Panc1 (cell line): Measurements from ENCODE around the gene RCN2.

Experiments
- POLR2AphosphoS5 ChIP-seq: IDR thresholded peaks from 2 replicates; pipeline ENCODE4 v1.6.1; 2012; ENCODE audit warnings: mild to moderate bottlenecking, low read depth, low read length, moderate library complexity
- SIN3A ChIP-seq: IDR thresholded peaks from 2 replicates; pipeline ENCODE4 v1.6.1; 2012; ENCODE audit warnings: low read depth, mild to moderate bottlenecking, low read length, moderate library complexity, borderline replicate concordance; ENCODE audit not compliant: insufficient read depth
- TCF7L2 ChIP-seq: IDR thresholded peaks from 2 replicates; pipeline ENCODE4 v1.6.1; 2011; ENCODE audit warnings: mild to moderate bottlenecking, low read depth, low read length, inconsistent platforms
- TF ChIP-seq, protein P1 (sequence below), 2 experiments: IDR thresholded peaks; 2 replicates each; pipeline ENCODE4 v1.6.1; 2011 to 2012; ENCODE audit warnings: low read depth in 2 of 2, control low read depth in 1 of 2, low read length in 1 of 2, mild to moderate bottlenecking in 1 of 2, moderate library complexity in 1 of 2; ENCODE audit not compliant: insufficient read depth in 1 of 2
- TF ChIP-seq, protein P2 (sequence below): fragments of 450-650 bp; IDR thresholded peaks from 2 replicates; pipeline ENCODE4 v1.5.1; 2017; ENCODE audit warnings: mild to moderate bottlenecking

DNA sequence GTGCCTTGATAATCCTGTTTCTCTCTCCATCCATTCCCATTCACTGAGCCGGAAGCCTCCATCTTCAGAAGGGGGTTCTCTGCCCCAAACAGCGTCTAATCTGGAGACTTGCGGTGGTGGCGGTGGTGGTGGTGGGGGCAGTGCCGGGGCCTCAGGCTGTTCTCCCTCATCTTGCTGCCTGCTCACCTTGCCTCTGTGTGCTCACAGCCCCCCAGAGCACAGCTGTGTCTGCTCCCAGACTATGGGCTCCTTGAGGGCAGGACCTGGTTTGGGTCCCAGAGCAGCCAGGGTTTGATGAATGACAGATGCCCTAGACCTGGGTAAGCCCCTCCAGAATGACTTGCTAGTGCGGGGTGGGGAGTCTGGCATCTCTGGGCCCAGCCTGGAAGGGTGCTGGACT is 62.9 kb downstream of the RCN2 start:
- TF ChIP-seq POLR2AphosphoS5: no peak
- TF ChIP-seq SIN3A: no peak
- TF ChIP-seq, protein P1, sequence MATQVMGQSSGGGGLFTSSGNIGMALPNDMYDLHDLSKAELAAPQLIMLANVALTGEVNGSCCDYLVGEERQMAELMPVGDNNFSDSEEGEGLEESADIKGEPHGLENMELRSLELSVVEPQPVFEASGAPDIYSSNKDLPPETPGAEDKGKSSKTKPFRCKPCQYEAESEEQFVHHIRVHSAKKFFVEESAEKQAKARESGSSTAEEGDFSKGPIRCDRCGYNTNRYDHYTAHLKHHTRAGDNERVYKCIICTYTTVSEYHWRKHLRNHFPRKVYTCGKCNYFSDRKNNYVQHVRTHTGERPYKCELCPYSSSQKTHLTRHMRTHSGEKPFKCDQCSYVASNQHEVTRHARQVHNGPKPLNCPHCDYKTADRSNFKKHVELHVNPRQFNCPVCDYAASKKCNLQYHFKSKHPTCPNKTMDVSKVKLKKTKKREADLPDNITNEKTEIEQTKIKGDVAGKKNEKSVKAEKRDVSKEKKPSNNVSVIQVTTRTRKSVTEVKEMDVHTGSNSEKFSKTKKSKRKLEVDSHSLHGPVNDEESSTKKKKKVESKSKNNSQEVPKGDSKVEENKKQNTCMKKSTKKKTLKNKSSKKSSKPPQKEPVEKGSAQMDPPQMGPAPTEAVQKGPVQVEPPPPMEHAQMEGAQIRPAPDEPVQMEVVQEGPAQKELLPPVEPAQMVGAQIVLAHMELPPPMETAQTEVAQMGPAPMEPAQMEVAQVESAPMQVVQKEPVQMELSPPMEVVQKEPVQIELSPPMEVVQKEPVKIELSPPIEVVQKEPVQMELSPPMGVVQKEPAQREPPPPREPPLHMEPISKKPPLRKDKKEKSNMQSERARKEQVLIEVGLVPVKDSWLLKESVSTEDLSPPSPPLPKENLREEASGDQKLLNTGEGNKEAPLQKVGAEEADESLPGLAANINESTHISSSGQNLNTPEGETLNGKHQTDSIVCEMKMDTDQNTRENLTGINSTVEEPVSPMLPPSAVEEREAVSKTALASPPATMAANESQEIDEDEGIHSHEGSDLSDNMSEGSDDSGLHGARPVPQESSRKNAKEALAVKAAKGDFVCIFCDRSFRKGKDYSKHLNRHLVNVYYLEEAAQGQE (IDR thresholded peaks at IDR 0.05; ENCODE audit: insufficient read depth in 1 of 2, low read depth in 2 of 2, low read length in 1 of 2): no peak
- TF ChIP-seq, protein P2, sequence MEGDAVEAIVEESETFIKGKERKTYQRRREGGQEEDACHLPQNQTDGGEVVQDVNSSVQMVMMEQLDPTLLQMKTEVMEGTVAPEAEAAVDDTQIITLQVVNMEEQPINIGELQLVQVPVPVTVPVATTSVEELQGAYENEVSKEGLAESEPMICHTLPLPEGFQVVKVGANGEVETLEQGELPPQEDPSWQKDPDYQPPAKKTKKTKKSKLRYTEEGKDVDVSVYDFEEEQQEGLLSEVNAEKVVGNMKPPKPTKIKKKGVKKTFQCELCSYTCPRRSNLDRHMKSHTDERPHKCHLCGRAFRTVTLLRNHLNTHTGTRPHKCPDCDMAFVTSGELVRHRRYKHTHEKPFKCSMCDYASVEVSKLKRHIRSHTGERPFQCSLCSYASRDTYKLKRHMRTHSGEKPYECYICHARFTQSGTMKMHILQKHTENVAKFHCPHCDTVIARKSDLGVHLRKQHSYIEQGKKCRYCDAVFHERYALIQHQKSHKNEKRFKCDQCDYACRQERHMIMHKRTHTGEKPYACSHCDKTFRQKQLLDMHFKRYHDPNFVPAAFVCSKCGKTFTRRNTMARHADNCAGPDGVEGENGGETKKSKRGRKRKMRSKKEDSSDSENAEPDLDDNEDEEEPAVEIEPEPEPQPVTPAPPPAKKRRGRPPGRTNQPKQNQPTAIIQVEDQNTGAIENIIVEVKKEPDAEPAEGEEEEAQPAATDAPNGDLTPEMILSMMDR: no peak
- no peak for TF ChIP-seq TCF7L2
